Endothelial cell of umbilical vein (primary cell): ENCODE results near the gene GYS1. TPM values are rescaled to one million over a fixed set of nuclear protein-coding genes. Genes with fewer than 3 reads are reported as not detected.

Source experiments
- BruUV-seq: library from RNA; stranded (reverse); fragments of 400-500 nt; replicated peaks from 2 replicates; lab custom pipeline; 2021; lab: Mats Ljungman, UMichigan
- CTCF ChIA-PET: fragments of 300-600, 350-600 bp; sonication (Branson Sonifier 250); formaldehyde crosslinking; loops from one replicate; lab custom pipeline; 2021; ENCODE audit warnings: antibody characterized with exemption, inconsistent platforms; lab: Charles Lee
- POLR2A ChIA-PET: fragments of 300-600, 350-600 bp; sonication (Branson Sonifier 250); formaldehyde crosslinking; loops from one replicate; lab custom pipeline; 2021; ENCODE audit warnings: antibody characterized with exemption, inconsistent platforms; lab: Charles Lee
- DNase-seq: peaks from one replicate; pipeline ENCODE4 v3.0.0-alpha.2; 2011; ENCODE audit warnings: low read depth, low spot score
- FAIRE-seq: peaks from 2 replicates; lab custom pipeline; 2011; peaks lifted over from hg19 to GRCh38; lab: Jason Lieb, UNC
- H2AFZ ChIP-seq: 2 replicates; pipeline ENCODE4 v1.6.0; 2012; ENCODE audit warnings: low read depth, low read length, control low read depth, inconsistent platforms
- H3K27ac ChIP-seq: 2 replicates; pipeline ENCODE4 v1.5.1; 2011; ENCODE audit warnings: low read depth, mild to moderate bottlenecking, control low read depth, low read length, moderate library complexity; ENCODE audit not compliant: insufficient read depth
- H3K27me3 ChIP-seq, 2 experiments: 2 replicates each; pipeline versions ENCODE4 v1.6.0 to v1.6.1; 2011; ENCODE audit warnings: low read length in 2 of 2, mixed read lengths in 1 of 2; ENCODE audit not compliant: control insufficient read depth in 2 of 2, insufficient read depth in 2 of 2
- H3K36me3 ChIP-seq, 2 experiments: 2 replicates in 1 of 2; 3 replicates in 1 of 2; pipeline ENCODE4 v1.5.1; 2011; ENCODE audit warnings: low read length in 2 of 2, mild to moderate bottlenecking in 1 of 2, moderate library complexity in 1 of 2; ENCODE audit not compliant: control insufficient read depth in 2 of 2, insufficient read depth in 2 of 2; ENCODE audit errors: extremely low read depth in 1 of 2
- H3K4me1 ChIP-seq: 3 replicates; pipeline ENCODE4 v1.5.1; 2011; ENCODE audit warnings: mild to moderate bottlenecking, low read length; ENCODE audit not compliant: control insufficient read depth, insufficient read depth; ENCODE audit errors: extremely low read depth
- H3K4me2 ChIP-seq: 2 replicates; pipeline ENCODE4 v1.6.1; 2011; ENCODE audit warnings: low read length, control low read depth, mixed read lengths; ENCODE audit not compliant: insufficient read depth
- H3K4me3 ChIP-seq, 3 experiments: fragments of 200-600 bp in 1 of 3; sonication (generic), shearing (Covaris generic) in 1 of 3; replicated peaks in 1 of 3; 2 replicates each; pipeline ENCODE4 v1.5.1; 2011 to 2016; ENCODE audit warnings: control low read depth in 3 of 3, low read length in 3 of 3, mild to moderate bottlenecking in 2 of 3, inconsistent platforms in 1 of 3, low read depth in 1 of 3, moderate library complexity in 1 of 3; ENCODE audit not compliant: insufficient read depth in 1 of 3
- H3K79me2 ChIP-seq: 2 replicates; pipeline ENCODE4 v1.6.0; 2012; ENCODE audit warnings: low read length, inconsistent platforms; ENCODE audit not compliant: control insufficient read depth, insufficient read depth
- H3K9ac ChIP-seq: replicated peaks from 2 replicates; pipeline ENCODE3; 2011; ENCODE audit warnings: low read length, control low read depth; ENCODE audit not compliant: insufficient read depth; ENCODE audit errors: extremely low read depth
- H3K9me1 ChIP-seq: replicated peaks from 3 replicates; pipeline ENCODE4 v1.6.0; 2011; ENCODE audit warnings: mild to moderate bottlenecking, low read length; ENCODE audit not compliant: control insufficient read depth, insufficient read depth; ENCODE audit errors: extremely low read depth
- H3K9me3 ChIP-seq: replicated peaks from 2 replicates; pipeline ENCODE4 v1.5.1; 2012; ENCODE audit warnings: low read length, inconsistent platforms; ENCODE audit not compliant: control insufficient read depth, insufficient read depth
- H4K20me1 ChIP-seq: replicated peaks from 2 replicates; pipeline ENCODE3; 2011; ENCODE audit warnings: mild to moderate bottlenecking, low read length; ENCODE audit not compliant: control insufficient read depth, insufficient read depth; ENCODE audit errors: extremely low read depth
- CTCF ChIP-seq, 2 donors: IDR thresholded peaks; 1 replicate in 1 of 2; 2 replicates in 1 of 2; pipeline ENCODE4 v1.5.1; 2011; ENCODE audit warnings: low read length in 2 of 2, mild to moderate bottlenecking in 2 of 2, moderate library complexity in 2 of 2, control low read depth in 1 of 2, inconsistent platforms in 1 of 2, low read depth in 1 of 2; ENCODE audit not compliant: insufficient read depth in 1 of 2; ENCODE audit errors: extremely low read depth in 1 of 2
- EZH2 ChIP-seq: IDR thresholded peaks from 2 replicates; pipeline ENCODE4 v1.6.1; 2012; ENCODE audit warnings: borderline replicate concordance, low read depth, mild to moderate bottlenecking, moderate library complexity, low read length, inconsistent platforms; ENCODE audit not compliant: severe bottlenecking
- FOS ChIP-seq: IDR thresholded peaks from 2 replicates; pipeline ENCODE4 v1.6.1; 2011; ENCODE audit warnings: mild to moderate bottlenecking, low read length, moderate library complexity, borderline replicate concordance; ENCODE audit not compliant: insufficient read depth
- GATA2 ChIP-seq: IDR thresholded peaks from 2 replicates; pipeline ENCODE4 v1.7.0; 2011; ENCODE audit warnings: low read depth, mild to moderate bottlenecking, moderate library complexity, mixed read lengths, low read length; ENCODE audit not compliant: insufficient read length, insufficient read depth
- JUN ChIP-seq: IDR thresholded peaks from 2 replicates; pipeline ENCODE4 v1.6.1; 2011; ENCODE audit warnings: borderline replicate concordance, low read depth; ENCODE audit not compliant: insufficient read length, insufficient read depth
- MAX ChIP-seq: IDR thresholded peaks from 2 replicates; pipeline ENCODE4 v1.6.1; 2011; ENCODE audit not compliant: insufficient read depth, insufficient read length
- MYC ChIP-seq: IDR thresholded peaks from one replicate; pipeline ENCODE4 v1.6.1; 2011; ENCODE audit warnings: mild to moderate bottlenecking, low read depth, low read length
- POLR2A ChIP-seq: IDR thresholded peaks from 2 replicates; pipeline ENCODE4 v1.6.1; 2012; ENCODE audit warnings: low read depth, mild to moderate bottlenecking, control low read depth, low read length
- POLR2AphosphoS5 ChIP-seq: IDR thresholded peaks from 2 replicates; pipeline ENCODE4 v1.6.1; 2012; ENCODE audit warnings: low read depth, mild to moderate bottlenecking, control low read depth, low read length, moderate library complexity; ENCODE audit not compliant: insufficient read depth
- dilution Hi-C: fragments of 300-500 bp; cut with MboI; formaldehyde crosslinking; loops from one replicate; pipeline ENCODE4 v1.15.0; 2019; ENCODE audit warnings: low sequenced_read_pairs; ENCODE audit not compliant: extremely low pct_ligation_motif_present
- intact Hi-C: fragments of 100-400 bp; cut with micrococcal nuclease; formaldehyde crosslinking; loops from one replicate; pipeline ENCODE4 v1.10.0; 2022
- polyA plus RNA-seq, 4 experiments: library from polyadenylated mRNA; depleted of rRNA in 3 of 4; stranded (reverse) in 3 of 4; unstranded in 1 of 4; fragments of >200 nt; gene quantifications; 2 replicates each; pipeline versions ENCODE4 v1.2.1 to v1.2.3, GENCODE V29; 2011 to 2012; ENCODE audit warnings: missing spikeins in 1 of 4
- total RNA-seq: library from RNA; stranded (reverse); gene quantifications from 2 replicates; pipeline ENCODE4 v1.2.3, GENCODE V29; 2021

The GYS1 gene
- total and polyA plus RNA-seq, 2 donors (not counting 3 experiments of a cell fraction or from before 2014, with no cell fraction given), result 39.0 to 58.9 TPM

GRCh38 chr19:48988286-48988685 lies 4.8 kb downstream of the GYS1 start:
- H3K79me2 ChIP-seq, result peaks cover 24% of the 10 kb centered on the region
- H3K9ac ChIP-seq, result no peak overlapping the region
- CTCF ChIA-PET, result no interaction called here

More at GRCh38 chr19:48988286-48988685, 4.8 kb downstream of the GYS1 start:
- POLR2A ChIA-PET, result no interaction called here
- Histone ChIP-seq H3K4me1 (peaks cover 7% of the 10 kb centered on the region), H3K9me3 (no peaks in the 10 kb centered on the region), H3K4me2 (no peak overlapping the region), H3K9me1 (no peaks in the 10 kb centered on the region), H3K36me3 (peaks cover 0 to 9% of the 10 kb centered on the region in 2 experiments), H3K27ac (no peak overlapping the region), H3K4me3 (no peak overlapping the region), H3K27me3 (no peaks in the 10 kb centered on the region), H4K20me1 (no peaks in the 10 kb centered on the region), H2AFZ (no peak overlapping the region)
- dilution Hi-C loops (no loop called here), intact Hi-C loops (no loop called here)
- no peak for FAIRE-seq
- no peak for DNase-seq
- no peak for TF ChIP-seq EZH2
- no peak for TF ChIP-seq MAX
- no peak for TF ChIP-seq JUN
- no peak for TF ChIP-seq FOS
- TF ChIP-seq CTCF (IDR thresholded peaks at IDR 0.05; ENCODE audit: extremely low read depth in 1 of 2, insufficient read depth in 1 of 2, low read depth in 1 of 2, low read length in 2 of 2), result no peak
- TF ChIP-seq MYC, result no peak
- no peak for TF ChIP-seq POLR2A
- TF ChIP-seq POLR2AphosphoS5, result no peak
- no peak for TF ChIP-seq GATA2
- BruUV-seq, result TSS peak; percentile 10
